H1 (cell line): Measurements from ENCODE around the gene ZNF391. TPM values are rescaled to one million over a fixed set of nuclear protein-coding genes. Genes with fewer than 3 reads are reported as not detected.
A peak's percentile ranks its signal among the peaks of the same experiment; 100 is the strongest.

Experiments
- BACH1 ChIP-seq: IDR thresholded peaks from 2 replicates; pipeline ENCODE4 v1.6.1; 2012; ENCODE audit warnings: low read length, improper control_type of control experiment
- BCL11A ChIP-seq, 2 experiments: IDR thresholded peaks; one replicate each; pipeline ENCODE4 v1.6.1; 2011; ENCODE audit warnings: low read depth in 2 of 2, low read length in 2 of 2, mild to moderate bottlenecking in 2 of 2
- CHD1 ChIP-seq: IDR thresholded peaks from 2 replicates; pipeline ENCODE4 v1.6.1; 2012; ENCODE audit warnings: low read depth, low read length, improper control_type of control experiment
- CHD2 ChIP-seq: IDR thresholded peaks from 2 replicates; pipeline ENCODE4 v1.6.1; 2012; ENCODE audit warnings: low read length, improper control_type of control experiment
- CREB1 ChIP-seq: IDR thresholded peaks from 2 replicates; pipeline ENCODE4 v1.6.1; 2012; ENCODE audit warnings: inconsistent platforms
- CTBP2 ChIP-seq: IDR thresholded peaks from 2 replicates; pipeline ENCODE4 v1.7.0; 2011; ENCODE audit warnings: borderline replicate concordance, mild to moderate bottlenecking, moderate library complexity, mixed read lengths, low read length; ENCODE audit not compliant: insufficient read depth, insufficient read length
- EGR1 ChIP-seq: IDR thresholded peaks from 2 replicates; pipeline ENCODE4 v1.6.1; 2011; ENCODE audit warnings: low read depth, low read length, borderline replicate concordance
- HDAC6 ChIP-seq: IDR thresholded peaks from one replicate; pipeline ENCODE4 v1.7.1; 2012; ENCODE audit warnings: low read depth, mild to moderate bottlenecking, inconsistent platforms, low read length, moderate library complexity
- JUN ChIP-seq: IDR thresholded peaks from 2 replicates; pipeline ENCODE4 v1.6.1; 2011; ENCODE audit warnings: low read depth, mild to moderate bottlenecking, improper control_type of control experiment, low read length
- NRF1 ChIP-seq: IDR thresholded peaks from 2 replicates; pipeline ENCODE4 v1.6.1; 2011; ENCODE audit warnings: mild to moderate bottlenecking, low read depth, low read length, improper control_type of control experiment
- POLR2A ChIP-seq, 2 experiments: IDR thresholded peaks; 1 replicate in 1 of 2; 2 replicates in 1 of 2; pipeline ENCODE4 v1.6.1; 2011; ENCODE audit warnings: low read depth in 2 of 2, low read length in 2 of 2, mild to moderate bottlenecking in 2 of 2; ENCODE audit errors: control extremely low read depth in 1 of 2
- RXRA ChIP-seq: IDR thresholded peaks from 2 replicates; pipeline ENCODE4 v1.6.1; 2011; ENCODE audit warnings: low read depth, mild to moderate bottlenecking, low read length, moderate library complexity; ENCODE audit not compliant: insufficient read depth
- SIN3A ChIP-seq, 2 experiments: IDR thresholded peaks in 1 of 2; conservative IDR thresholded peaks in 1 of 2; 2 replicates each; pipeline ENCODE4 v1.6.1; 2011 to 2012; ENCODE audit warnings: low read length in 2 of 2, improper control_type of control experiment in 1 of 2, low read depth in 1 of 2, mild to moderate bottlenecking in 1 of 2
- SIRT6 ChIP-seq: IDR thresholded peaks from one replicate; pipeline ENCODE4 v1.7.1; 2012; ENCODE audit warnings: low read length, inconsistent platforms
- SP4 ChIP-seq: IDR thresholded peaks from 2 replicates; pipeline ENCODE4 v1.6.1; 2012; ENCODE audit warnings: low read length, inconsistent platforms
- SRF ChIP-seq: IDR thresholded peaks from 2 replicates; pipeline ENCODE4 v1.6.1; 2011; ENCODE audit warnings: mild to moderate bottlenecking, low read depth, low read length, moderate library complexity
- SUZ12 ChIP-seq: fragments of 200-600 bp; sonication (generic); IDR thresholded peaks from 2 replicates; pipeline ENCODE4 v1.6.1; 2012; ENCODE audit warnings: mild to moderate bottlenecking, inconsistent platforms, low read length, moderate library complexity, mixed read lengths
- TAF1 ChIP-seq: IDR thresholded peaks from 2 replicates; pipeline ENCODE4 v1.6.1; 2011; ENCODE audit warnings: mild to moderate bottlenecking, low read depth, low read length
- TAF7 ChIP-seq: optimal IDR thresholded peaks from 2 replicates; pipeline ENCODE3; 2011; ENCODE audit warnings: low read depth, mild to moderate bottlenecking, inconsistent platforms, low read length, moderate library complexity, borderline replicate concordance
- TBP ChIP-seq: IDR thresholded peaks from 2 replicates; pipeline ENCODE4 v1.6.1; 2011; ENCODE audit warnings: low read depth, low read length, improper control_type of control experiment
- TCF12 ChIP-seq: IDR thresholded peaks from 2 replicates; pipeline ENCODE4 v1.6.1; 2011; ENCODE audit warnings: low read depth, mild to moderate bottlenecking, low read length
- polyA plus RNA-seq, 7 experiments: library from polyadenylated mRNA; depleted of rRNA in 3 of 7; stranded (reverse) in 5 of 7; unstranded in 2 of 7; fragments of >200 nt in 5 of 7; fragments of 200-250 nt in 2 of 7; gene quantifications; 1 replicate in 5 of 7; 2 replicates in 1 of 7; 4 replicates in 1 of 7; pipeline versions ENCODE4 v1.2.1 to v1.2.3, GENCODE V29; 2011 to 2013; ENCODE audit warnings: missing spikeins in 2 of 7, mixed read lengths in 2 of 7
- total RNA-seq: library from RNA; stranded (reverse); fragmentation: NEBNext Ultra II Directional; extraction: Animal tissue kit (Norgen Biotek cat#: 25700); gene quantifications from 2 replicates; pipeline ENCODE4 v1.2.1, GENCODE V29; 2021
- TF ChIP-seq, protein P1 (sequence below): IDR thresholded peaks from 2 replicates; pipeline ENCODE4 v1.6.1; 2012; ENCODE audit warnings: inconsistent platforms
- TF ChIP-seq, protein P2 (sequence below), 3 experiments: IDR thresholded peaks; 1 replicate in 2 of 3; 2 replicates in 1 of 3; pipeline versions ENCODE4 v1.5.1 to v1.6.1; 2011; ENCODE audit warnings: low read length in 3 of 3, mild to moderate bottlenecking in 3 of 3, inconsistent platforms in 2 of 3, low read depth in 1 of 3, moderate library complexity in 1 of 3; ENCODE audit not compliant: insufficient read depth in 1 of 3; ENCODE audit errors: control extremely low read depth in 1 of 3

The ZNF391 gene
- total and polyA plus RNA-seq, 2 of the 8 experiments (the other 6 are each of a cell fraction or from before 2014, with no cell fraction given): 4.8 to 13.0 TPM

DNA sequence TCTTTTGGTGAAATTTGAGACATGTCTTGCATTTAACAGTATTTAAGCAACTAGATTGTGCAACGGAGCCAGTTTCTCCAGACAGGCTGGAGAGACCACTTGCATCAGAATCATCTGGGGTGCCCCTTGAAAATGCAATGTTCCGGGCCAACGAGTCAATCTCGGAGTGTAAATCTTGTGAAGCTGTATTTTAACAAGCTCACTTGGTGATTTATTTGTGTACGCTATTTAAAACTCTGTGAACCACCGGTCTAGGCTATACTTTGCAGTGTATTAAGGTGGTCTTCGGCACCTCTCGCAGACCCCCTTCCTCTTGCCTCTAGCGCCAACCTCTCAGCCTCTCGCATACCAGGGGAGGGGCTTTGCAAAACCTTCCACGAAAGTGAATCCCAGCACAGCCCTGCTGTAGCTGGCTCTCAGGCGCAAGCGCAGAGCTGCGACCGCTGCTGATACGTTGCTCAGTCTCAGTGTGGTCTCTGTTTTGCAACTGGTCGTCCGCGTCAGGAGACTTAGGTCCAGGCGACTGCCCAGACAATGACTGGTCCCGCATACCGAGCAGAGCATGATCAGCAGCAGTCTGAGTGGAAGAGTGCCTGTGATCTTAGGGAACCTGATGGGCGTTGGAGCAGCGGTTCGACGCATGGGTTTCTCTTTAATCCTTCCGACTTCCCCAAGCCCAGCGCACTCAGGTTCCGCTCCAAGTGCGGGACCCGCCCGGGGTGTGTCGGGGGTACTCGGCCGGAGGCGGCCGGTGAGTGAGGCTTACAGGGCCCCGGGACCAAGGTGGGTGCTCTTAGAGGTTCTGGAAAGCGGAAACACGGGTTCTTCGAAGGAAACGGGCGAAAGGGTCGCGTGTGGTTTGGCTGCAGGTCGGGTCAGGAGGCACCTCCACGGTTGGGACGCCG is at the start of gene ZNF391 (continued):
- TF ChIP-seq BACH1 (no peak), POLR2A (IDR thresholded peaks at IDR 0.05; ENCODE audit: control extremely low read depth in 1 of 2, low read depth in 2 of 2, low read length in 2 of 2) (peak; percentile 67 to 87), CHD1 (no peak), NRF1 (peak; percentile 75), SIN3A (conservative IDR thresholded peaks at IDR 0.05 in 1 of 2, IDR thresholded peaks at IDR 0.05 in 1 of 2; ENCODE audit: low read depth in 1 of 2, low read length in 2 of 2) (peak in 1 of 2 experiments; percentile 81; a peak in 2 of 4 replicates), TAF1 (peak; percentile 94), SUZ12 (no peak), CREB1 (peak; percentile 61), TAF7 (peak; percentile 79), CHD2 (no peak), SP4 (0 out of 2 replicates have a peak, but pooled peaks have one; percentile 52), TCF12 (no peak), EGR1 (no peak), CTBP2 (no peak), TBP (peak; percentile 88), JUN (no peak), SIRT6 (no peak), RXRA (no peak), SRF (no peak), HDAC6 (no peak), BCL11A (IDR thresholded peaks at IDR 0.05; ENCODE audit: low read depth in 2 of 2, low read length in 2 of 2) (no peak)
- TF ChIP-seq, protein P1, sequence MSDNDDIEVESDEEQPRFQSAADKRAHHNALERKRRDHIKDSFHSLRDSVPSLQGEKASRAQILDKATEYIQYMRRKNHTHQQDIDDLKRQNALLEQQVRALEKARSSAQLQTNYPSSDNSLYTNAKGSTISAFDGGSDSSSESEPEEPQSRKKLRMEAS: peak; percentile 66
- TF ChIP-seq, protein P2, sequence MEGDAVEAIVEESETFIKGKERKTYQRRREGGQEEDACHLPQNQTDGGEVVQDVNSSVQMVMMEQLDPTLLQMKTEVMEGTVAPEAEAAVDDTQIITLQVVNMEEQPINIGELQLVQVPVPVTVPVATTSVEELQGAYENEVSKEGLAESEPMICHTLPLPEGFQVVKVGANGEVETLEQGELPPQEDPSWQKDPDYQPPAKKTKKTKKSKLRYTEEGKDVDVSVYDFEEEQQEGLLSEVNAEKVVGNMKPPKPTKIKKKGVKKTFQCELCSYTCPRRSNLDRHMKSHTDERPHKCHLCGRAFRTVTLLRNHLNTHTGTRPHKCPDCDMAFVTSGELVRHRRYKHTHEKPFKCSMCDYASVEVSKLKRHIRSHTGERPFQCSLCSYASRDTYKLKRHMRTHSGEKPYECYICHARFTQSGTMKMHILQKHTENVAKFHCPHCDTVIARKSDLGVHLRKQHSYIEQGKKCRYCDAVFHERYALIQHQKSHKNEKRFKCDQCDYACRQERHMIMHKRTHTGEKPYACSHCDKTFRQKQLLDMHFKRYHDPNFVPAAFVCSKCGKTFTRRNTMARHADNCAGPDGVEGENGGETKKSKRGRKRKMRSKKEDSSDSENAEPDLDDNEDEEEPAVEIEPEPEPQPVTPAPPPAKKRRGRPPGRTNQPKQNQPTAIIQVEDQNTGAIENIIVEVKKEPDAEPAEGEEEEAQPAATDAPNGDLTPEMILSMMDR (IDR thresholded peaks at IDR 0.05; ENCODE audit: control extremely low read depth in 1 of 3, insufficient read depth in 1 of 3, low read depth in 1 of 3, low read length in 3 of 3): no peak
